ENCODE measurements around the gene GRID1.

DNA sequence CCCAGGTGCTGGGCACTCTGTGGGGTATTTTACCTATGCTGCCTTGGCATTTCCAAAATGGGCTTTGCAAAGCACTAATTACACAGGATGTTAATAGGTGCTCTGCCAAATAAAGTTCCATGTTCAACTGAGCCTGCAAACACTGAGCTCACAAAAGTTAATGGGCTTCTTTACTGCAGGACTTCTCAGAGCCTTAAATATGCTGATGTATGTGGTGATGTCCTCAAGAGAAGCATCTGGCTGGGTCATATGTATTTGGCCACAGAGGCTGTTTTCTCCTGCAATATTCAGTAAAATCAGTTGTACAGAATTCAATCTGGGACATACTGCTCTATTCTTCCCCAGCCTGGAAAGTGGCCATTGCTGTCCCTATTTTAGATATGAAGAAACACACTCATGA lies 31.3 kb downstream of the GRID1 start:
- TF ChIP-seq, protein P1, sequence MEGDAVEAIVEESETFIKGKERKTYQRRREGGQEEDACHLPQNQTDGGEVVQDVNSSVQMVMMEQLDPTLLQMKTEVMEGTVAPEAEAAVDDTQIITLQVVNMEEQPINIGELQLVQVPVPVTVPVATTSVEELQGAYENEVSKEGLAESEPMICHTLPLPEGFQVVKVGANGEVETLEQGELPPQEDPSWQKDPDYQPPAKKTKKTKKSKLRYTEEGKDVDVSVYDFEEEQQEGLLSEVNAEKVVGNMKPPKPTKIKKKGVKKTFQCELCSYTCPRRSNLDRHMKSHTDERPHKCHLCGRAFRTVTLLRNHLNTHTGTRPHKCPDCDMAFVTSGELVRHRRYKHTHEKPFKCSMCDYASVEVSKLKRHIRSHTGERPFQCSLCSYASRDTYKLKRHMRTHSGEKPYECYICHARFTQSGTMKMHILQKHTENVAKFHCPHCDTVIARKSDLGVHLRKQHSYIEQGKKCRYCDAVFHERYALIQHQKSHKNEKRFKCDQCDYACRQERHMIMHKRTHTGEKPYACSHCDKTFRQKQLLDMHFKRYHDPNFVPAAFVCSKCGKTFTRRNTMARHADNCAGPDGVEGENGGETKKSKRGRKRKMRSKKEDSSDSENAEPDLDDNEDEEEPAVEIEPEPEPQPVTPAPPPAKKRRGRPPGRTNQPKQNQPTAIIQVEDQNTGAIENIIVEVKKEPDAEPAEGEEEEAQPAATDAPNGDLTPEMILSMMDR (IDR thresholded peaks at IDR 0.05): no peak
- TF ChIP-seq POLR2A (IDR thresholded peaks at IDR 0.05): no peak

Measured in thyroid gland (tissue), 4 donors.